Fibroblast of peridontal ligament (primary cell): ENCODE data around the gene IDI1.

Source experiments
- DNase-seq: peaks from one replicate; pipeline ENCODE4 v3.0.0-alpha.2; 2010; ENCODE audit errors: extremely low read depth

Gene IDI1

DNA sequence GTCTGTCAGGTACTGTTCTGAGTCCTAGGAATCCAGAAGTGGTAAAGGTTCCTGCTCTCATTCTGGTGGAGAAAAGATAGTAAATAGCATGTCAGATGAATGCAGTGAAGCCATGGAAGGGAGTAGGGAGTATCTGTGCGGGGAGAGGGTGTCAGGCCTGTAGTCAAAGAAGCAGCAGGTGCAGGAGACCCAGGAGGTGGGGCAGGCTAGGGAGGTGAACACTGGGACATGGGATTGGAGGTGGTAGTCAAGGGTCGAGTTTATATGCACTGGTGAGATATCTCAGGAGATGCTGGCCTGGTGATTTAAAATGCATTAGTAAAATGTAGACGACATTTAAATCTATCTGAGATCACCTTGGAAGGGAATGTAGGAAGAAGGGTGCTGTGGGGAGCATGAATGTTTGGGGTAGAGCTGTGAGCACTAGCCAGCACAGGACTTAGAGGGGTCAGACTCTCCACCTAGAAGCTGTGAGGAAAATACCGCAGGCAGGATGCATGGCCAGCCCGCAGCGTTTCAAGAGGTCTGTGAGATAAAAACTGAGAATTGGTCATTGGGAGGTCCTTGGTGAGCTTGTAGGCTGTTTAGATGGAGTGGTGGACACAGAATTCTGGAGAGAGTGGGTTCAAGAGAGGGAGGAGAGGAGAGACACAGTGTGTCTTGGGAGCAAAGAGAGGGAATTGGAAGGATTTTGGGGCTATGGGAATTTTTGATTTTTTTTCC lies 53.9 kb downstream of the IDI1 start:
- no peak for DNase-seq

GRCh38 chr10:992871-993270 lies 56.0 kb downstream of the IDI1 start:
- DNase-seq: no peak

GRCh38 chr10:992467-992866 lies 56.5 kb downstream of the IDI1 start:
- DNase-seq: no peak

DNA sequence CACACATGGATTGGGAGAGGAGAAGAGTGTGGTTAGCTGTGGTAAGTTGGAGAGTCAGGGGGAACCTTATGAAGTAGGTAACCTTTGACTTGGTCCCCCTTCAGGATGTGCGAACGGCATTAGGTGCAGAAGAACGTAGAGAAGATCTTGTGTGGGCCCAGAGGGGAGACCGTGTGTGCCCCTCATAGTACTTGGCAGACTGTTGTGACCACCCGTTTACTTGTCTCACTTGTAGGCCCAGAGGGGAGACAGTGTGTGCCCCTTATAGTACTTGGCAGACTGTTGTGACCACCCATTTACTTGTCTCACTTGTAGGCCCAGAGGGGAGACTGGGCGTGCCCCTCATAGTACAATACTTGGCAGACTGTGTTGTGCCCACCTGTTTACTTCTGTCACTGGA lies 58.1 kb downstream of the IDI1 start:
- DNase-seq: no peak
